ENCODE data around the gene MRPL40. TPM values are rescaled to one million over a fixed set of nuclear protein-coding genes. Genes with fewer than 3 reads are reported as not detected.

The MRPL40 gene
- total and polyA plus RNA-seq, 2 of the 13 experiments (the other 11 are each of a cell fraction or from before 2014, with no cell fraction given) = 42.7 to 79.7 TPM

GRCh38 chr22:19411690-19412045, 20.7 kb upstream of the MRPL40 start:
- no TSS peak for BruUV-seq (replicated peaks)
- Histone ChIP-seq H3K36me3 (replicated peaks in 1 of 2; ENCODE audit: control insufficient read depth in 1 of 2, insufficient read depth in 2 of 2, low read length in 2 of 2) (peaks cover 21 to 72% of the 10 kb centered on the region in 2 experiments), H3K79me2 (ENCODE audit: insufficient read depth, low read length) (peaks cover 57% of the 10 kb centered on the region), H3K4me2 (ENCODE audit: low read depth, low read length) (no peak overlapping the region), H3K27ac (ENCODE audit: extremely low read length, insufficient read depth, low read length) (no peak overlapping the region), H3K27me3 (ENCODE audit: control insufficient read depth in 1 of 2, insufficient read depth in 2 of 2, low read length in 2 of 2) (no peaks in the 10 kb centered on the region), H3K9ac (ENCODE audit: insufficient read depth, low read depth, low read length) (no peak overlapping the region), H3K4me1 (ENCODE audit: insufficient read depth, low read length) (no peaks in the 10 kb centered on the region), H3K4me3 (replicated peaks in 1 of 3; ENCODE audit: insufficient read depth in 1 of 3, low read depth in 2 of 3, low read length in 3 of 3) (no peak overlapping the region), H3K9me3 (ENCODE audit: low read length) (no peaks in the 10 kb centered on the region), H4K20me1 (ENCODE audit: insufficient read depth, low read length) (peaks cover 20% of the 10 kb centered on the region; the same call in 1 of the 2 replicates), H2AFZ (ENCODE audit: low read length) (no peak overlapping the region)
- intact Hi-C loops (cut with micrococcal nuclease; ENCODE audit: unreplicated experiment) = no loop called here
- no peak for TF ChIP-seq PITX1 (CRISPR knock-in tag; IDR thresholded peaks at IDR 0.05)
- TF ChIP-seq ATF7-NPFF (CRISPR knock-in tag; IDR thresholded peaks at IDR 0.05; ENCODE audit: low read depth) = no peak
- TF ChIP-seq ZNF883 (CRISPR knock-in tag; IDR thresholded peaks at IDR 0.05; ENCODE audit: not compliant biosample characterization) = no peak
- TF ChIP-seq GFI1 (CRISPR knock-in tag; IDR thresholded peaks at IDR 0.05; ENCODE audit: borderline replicate concordance) = no peak
- no peak for TF ChIP-seq KDM3A (CRISPR knock-in tag; IDR thresholded peaks at IDR 0.05; ENCODE audit: low read depth)
- no peak for TF ChIP-seq SNAPC5 (CRISPR knock-in tag; IDR thresholded peaks at IDR 0.05; ENCODE audit: borderline replicate concordance)
- no peak for TF ChIP-seq SNRNP70 (IDR thresholded peaks at IDR 0.05; ENCODE audit: low read depth, low read length)
- TF ChIP-seq ZNF501 (CRISPR knock-in tag; IDR thresholded peaks at IDR 0.05) = no peak
- TF ChIP-seq, protein P1, sequence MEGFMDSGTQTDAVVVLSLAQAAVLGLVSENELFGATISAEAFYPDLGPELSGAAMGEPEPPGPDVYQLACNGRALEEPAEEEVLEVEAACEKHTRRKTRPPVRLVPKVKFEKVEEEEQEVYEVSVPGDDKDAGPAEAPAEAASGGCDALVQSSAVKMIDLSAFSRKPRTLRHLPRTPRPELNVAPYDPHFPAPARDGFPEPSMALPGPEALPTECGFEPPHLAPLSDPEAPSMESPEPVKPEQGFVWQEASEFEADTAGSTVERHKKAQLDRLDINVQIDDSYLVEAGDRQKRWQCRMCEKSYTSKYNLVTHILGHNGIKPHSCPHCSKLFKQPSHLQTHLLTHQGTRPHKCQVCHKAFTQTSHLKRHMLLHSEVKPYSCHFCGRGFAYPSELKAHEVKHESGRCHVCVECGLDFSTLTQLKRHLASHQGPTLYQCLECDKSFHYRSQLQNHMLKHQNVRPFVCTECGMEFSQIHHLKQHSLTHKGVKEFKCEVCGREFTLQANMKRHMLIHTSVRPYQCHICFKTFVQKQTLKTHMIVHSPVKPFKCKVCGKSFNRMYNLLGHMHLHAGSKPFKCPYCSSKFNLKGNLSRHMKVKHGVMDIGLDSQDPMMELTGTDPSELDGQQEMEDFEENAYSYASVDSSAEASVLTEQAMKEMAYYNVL (CRISPR knock-in tag; IDR thresholded peaks at IDR 0.05; ENCODE audit: borderline replicate concordance) = no peak
- no peak for TF ChIP-seq ZNF713 (CRISPR knock-in tag; IDR thresholded peaks at IDR 0.05)
- ATAC-seq = no peak
- in situ Hi-C loops (cut with HindIII; ENCODE audit: extremely low pct_ligation_motif_present, low pct_unique_long_range_greater_than_20kb) = no loop called here
- ChIA-PET CTCF (ENCODE audit: low intra/inter-chr PET ratio, low total read pairs) (no interaction called here), POLR2A (no interaction called here)
- WGBS (ENCODE audit: low lambda C conversion rate) = 100% methylated on average over 1 of the region's 1 CpG
- DNase-seq (ENCODE audit: low spot score) = no peak
- no peak for FAIRE-seq
